Spleen (tissue), 11 donors: Measurements from ENCODE around the gene WDR7. TPM values are rescaled to one million over a fixed set of nuclear protein-coding genes. Genes with fewer than 3 reads are reported as not detected.

Experiments used
- DNase-seq: peaks from one replicate; pipeline ENCODE4 v3.0.0-alpha.2; 2020
- H3K27ac ChIP-seq, 8 donors: fragments of 200-600 bp; sonication (generic) in 7 of 8; 1 replicate in 4 of 8; 2 replicates in 4 of 8; pipeline versions ENCODE4 v1.5.0 to v1.8.0; 2016 to 2021; ENCODE audit warnings: inconsistent platforms in 4 of 8, mild to moderate bottlenecking in 4 of 8, moderate library complexity in 1 of 8
- H3K27me3 ChIP-seq, 7 donors: fragments of 200-600 bp; sonication (generic) in 6 of 7; replicated peaks in 1 of 7; 1 replicate in 4 of 7; 2 replicates in 3 of 7; pipeline versions ENCODE4 v1.5.0 to v1.8.0; 2016 to 2021; ENCODE audit warnings: inconsistent platforms in 3 of 7, mild to moderate bottlenecking in 1 of 7
- H3K36me3 ChIP-seq, 6 donors: fragments of 200-600 bp; sonication (generic) in 5 of 6; 1 replicate in 4 of 6; 2 replicates in 2 of 6; pipeline versions ENCODE4 v1.5.0 to v1.8.0; 2016 to 2021; ENCODE audit warnings: inconsistent platforms in 2 of 6
- H3K4me1 ChIP-seq, 6 donors: fragments of 200-600 bp; sonication (generic) in 5 of 6; 1 replicate in 3 of 6; 2 replicates in 3 of 6; pipeline versions ENCODE4 v1.5.0 to v1.8.0; 2016 to 2021; ENCODE audit warnings: inconsistent platforms in 3 of 6
- H3K4me3 ChIP-seq, 8 donors: fragments of 200-600 bp; sonication (generic) in 7 of 8; 1 replicate in 4 of 8; 2 replicates in 4 of 8; pipeline versions ENCODE4 v1.5.0 to v1.8.0; 2016 to 2021; ENCODE audit warnings: inconsistent platforms in 4 of 8, mild to moderate bottlenecking in 4 of 8, moderate library complexity in 2 of 8
- H3K9me3 ChIP-seq, 8 donors: fragments of 200-600 bp; sonication (generic) in 7 of 8; 1 replicate in 4 of 8; 2 replicates in 4 of 8; pipeline versions ENCODE4 v1.5.0 to v1.8.0; 2016 to 2021; ENCODE audit warnings: inconsistent platforms in 4 of 8
- POLR2A ChIP-seq, 3 donors: fragments of 450-650 bp; IDR thresholded peaks; one replicate each; pipeline ENCODE4 v1.5.1; 2017; ENCODE audit warnings: antibody characterized with exemption in 3 of 3, mild to moderate bottlenecking in 1 of 3
- POLR2AphosphoS5 ChIP-seq, 3 donors: sonication (generic); formaldehyde crosslinking; IDR thresholded peaks; one replicate each; pipeline ENCODE4 v1.5.1; 2017; ENCODE audit warnings: antibody characterized with exemption in 3 of 3
- WGBS, 5 donors: extraction: QIAGEN DNeasy Blood & Tissue Kit in 3 of 5; methylation state at CpG; one replicate each; pipeline versions ENCODE4 v1.1.5 to v1.1.7; 2013 to 2018; 5-methylcytosine and 5-hydroxymethylcytosine counted together
- intact Hi-C: fragments of 100-400 bp; cut with DNase I; formaldehyde crosslinking; loops from one replicate; pipeline ENCODE4 v1.15.0; 2023; ENCODE audit warnings: low total_unique reads
- polyA plus RNA-seq, 3 donors: library from polyadenylated mRNA; stranded (reverse); fragments of 200-250 nt; gene quantifications; one replicate each; pipeline ENCODE4 v1.2.1, GENCODE V29; 2013
- total RNA-seq, 7 donors: library from RNA; depleted of rRNA in 3 of 7; stranded (reverse); fragments of >200 nt in 3 of 7; fragmentation: NEBNext Ultra II Directional in 4 of 7; extraction: Animal tissue kit (Norgen Biotek cat#: 25700) in 4 of 7; gene quantifications; one replicate each; pipeline versions ENCODE4 v1.1.0 to v1.2.1, GENCODE V29; 2016 to 2021
- TF ChIP-seq, protein P1 (sequence below), 11 experiments: fragments of 200-600 bp in 7 of 11; fragments of 450-650 bp in 4 of 11; sonication (generic) in 4 of 11; IDR thresholded peaks in 8 of 11; conservative IDR thresholded peaks in 3 of 11; 1 replicate in 7 of 11; 2 replicates in 4 of 11; pipeline versions ENCODE4 v1.4.0 to v1.8.0; 2016 to 2021; ENCODE audit warnings: antibody characterized with exemption in 11 of 11, inconsistent platforms in 4 of 11, mild to moderate bottlenecking in 1 of 11
- donor health status: healthy with polysubstance abuse.
- donor health status: DM: no; HTN: no; CAD: no; lungs with moderate emphysema.
- donor health status: DM: no; HTN: no; CAD: no.
- donor health status: Bipolar disorder and iron deficiency.
- donor health status: healthy.
- donor health status: DM: no; HTN: no; CAD: no.
- donor health status: DM: yes; HTN: yes; CAD: no.

The WDR7 gene
- total and polyA plus RNA-seq, 10 donors, result 2.8 to 55.9 (median 42.8) TPM

DNA sequence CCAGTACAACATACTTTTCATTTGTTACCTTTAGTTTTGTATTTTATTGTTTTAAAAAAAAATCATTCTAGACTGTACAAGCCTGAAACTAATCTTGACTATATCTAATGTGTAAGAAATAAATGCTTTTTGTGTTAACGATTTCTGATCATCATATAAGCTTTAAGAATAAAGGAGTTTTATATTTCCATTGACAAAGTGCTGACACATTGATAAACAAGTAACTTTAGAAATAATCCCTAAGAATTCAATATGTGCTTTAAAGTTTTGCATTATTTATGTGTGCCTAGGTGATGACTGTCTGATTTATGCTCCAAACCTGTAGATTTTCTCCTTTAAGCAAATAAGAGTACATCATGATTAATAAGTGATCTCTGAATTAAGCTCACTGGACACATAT is 248.5 kb downstream of the WDR7 start:
- no peaks in the 10 kb centered on the region for H3K9me3 ChIP-seq
- TF ChIP-seq, protein P1, sequence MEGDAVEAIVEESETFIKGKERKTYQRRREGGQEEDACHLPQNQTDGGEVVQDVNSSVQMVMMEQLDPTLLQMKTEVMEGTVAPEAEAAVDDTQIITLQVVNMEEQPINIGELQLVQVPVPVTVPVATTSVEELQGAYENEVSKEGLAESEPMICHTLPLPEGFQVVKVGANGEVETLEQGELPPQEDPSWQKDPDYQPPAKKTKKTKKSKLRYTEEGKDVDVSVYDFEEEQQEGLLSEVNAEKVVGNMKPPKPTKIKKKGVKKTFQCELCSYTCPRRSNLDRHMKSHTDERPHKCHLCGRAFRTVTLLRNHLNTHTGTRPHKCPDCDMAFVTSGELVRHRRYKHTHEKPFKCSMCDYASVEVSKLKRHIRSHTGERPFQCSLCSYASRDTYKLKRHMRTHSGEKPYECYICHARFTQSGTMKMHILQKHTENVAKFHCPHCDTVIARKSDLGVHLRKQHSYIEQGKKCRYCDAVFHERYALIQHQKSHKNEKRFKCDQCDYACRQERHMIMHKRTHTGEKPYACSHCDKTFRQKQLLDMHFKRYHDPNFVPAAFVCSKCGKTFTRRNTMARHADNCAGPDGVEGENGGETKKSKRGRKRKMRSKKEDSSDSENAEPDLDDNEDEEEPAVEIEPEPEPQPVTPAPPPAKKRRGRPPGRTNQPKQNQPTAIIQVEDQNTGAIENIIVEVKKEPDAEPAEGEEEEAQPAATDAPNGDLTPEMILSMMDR (IDR thresholded peaks at IDR 0.05 in 8 of 11, conservative IDR thresholded peaks at IDR 0.05 in 3 of 11), result no peak
- TF ChIP-seq POLR2AphosphoS5 (IDR thresholded peaks at IDR 0.05), result no peak
- no peak for TF ChIP-seq POLR2A (IDR thresholded peaks at IDR 0.05)
- no peak overlapping the region for H3K4me3 ChIP-seq
- H3K27ac ChIP-seq, result no peak overlapping the region
- WGBS, 5 donors, result 93 to 98% (median 95%) methylated on average over 1 of the region's 1 CpG
- DNase-seq, result no peak
- no peaks in the 10 kb centered on the region for H3K36me3 ChIP-seq
- no peaks in the 10 kb centered on the region for H3K4me1 ChIP-seq
- intact Hi-C loops, result no loop called here
- H3K27me3 ChIP-seq, result no peaks in the 10 kb centered on the region

DNA sequence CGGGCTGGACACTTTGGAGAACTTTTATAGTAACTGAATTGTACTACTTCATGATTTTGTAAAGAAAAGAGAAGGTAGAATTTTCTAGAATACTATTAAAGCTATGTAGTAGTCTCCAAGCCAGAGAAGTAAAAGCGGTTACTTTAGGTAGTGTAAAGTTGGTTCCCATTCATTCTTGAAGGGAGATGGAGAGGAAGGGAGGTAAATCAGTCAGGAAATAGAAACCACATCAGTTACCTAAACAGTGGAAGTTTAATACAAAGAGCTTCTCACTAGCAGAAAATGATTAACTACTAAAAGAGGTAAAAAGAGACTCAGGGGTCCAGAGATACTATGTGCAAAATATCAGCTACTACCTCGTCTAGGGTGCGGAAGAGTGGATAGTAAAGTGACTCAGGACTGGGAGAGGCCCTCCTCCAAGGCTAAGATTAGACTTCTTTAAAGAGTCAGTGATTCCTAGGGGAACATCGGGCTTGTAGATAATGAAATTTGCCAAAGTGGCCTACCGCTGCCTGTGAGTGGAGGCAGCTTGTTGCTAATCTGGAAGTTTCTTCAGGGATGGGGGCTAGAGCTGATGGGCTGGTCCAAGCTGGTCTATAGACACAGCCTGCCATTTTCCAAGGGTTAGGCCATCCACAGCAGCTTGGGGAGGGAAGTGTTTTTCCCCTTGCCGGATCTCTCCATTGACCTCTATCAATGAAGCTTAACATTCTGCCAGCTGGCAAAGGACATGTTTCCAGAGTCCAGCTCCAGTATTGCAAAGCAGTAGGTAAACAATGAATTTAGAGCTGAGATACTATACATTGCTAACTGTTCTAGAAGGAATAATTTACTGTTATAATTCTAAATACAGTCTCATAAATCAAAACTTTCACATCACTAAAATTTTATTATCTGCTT is 249.3 kb downstream of the WDR7 start:
- 86 to 92% (median 88%) methylated on average over 7 of the region's 7 CpGs for WGBS, 5 donors
- TF ChIP-seq, protein P1 (IDR thresholded peaks at IDR 0.05 in 8 of 11, conservative IDR thresholded peaks at IDR 0.05 in 3 of 11), result no peak
- TF ChIP-seq POLR2AphosphoS5 (IDR thresholded peaks at IDR 0.05) (no peak), POLR2A (IDR thresholded peaks at IDR 0.05) (no peak)
- Histone ChIP-seq H3K27me3 (no peaks in the 10 kb centered on the region), H3K4me1 (no peaks in the 10 kb centered on the region), H3K27ac (no peak overlapping the region), H3K36me3 (no peaks in the 10 kb centered on the region), H3K4me3 (no peak overlapping the region), H3K9me3 (no peaks in the 10 kb centered on the region)
- intact Hi-C loops, result no loop called here
- no peak for DNase-seq

DNA sequence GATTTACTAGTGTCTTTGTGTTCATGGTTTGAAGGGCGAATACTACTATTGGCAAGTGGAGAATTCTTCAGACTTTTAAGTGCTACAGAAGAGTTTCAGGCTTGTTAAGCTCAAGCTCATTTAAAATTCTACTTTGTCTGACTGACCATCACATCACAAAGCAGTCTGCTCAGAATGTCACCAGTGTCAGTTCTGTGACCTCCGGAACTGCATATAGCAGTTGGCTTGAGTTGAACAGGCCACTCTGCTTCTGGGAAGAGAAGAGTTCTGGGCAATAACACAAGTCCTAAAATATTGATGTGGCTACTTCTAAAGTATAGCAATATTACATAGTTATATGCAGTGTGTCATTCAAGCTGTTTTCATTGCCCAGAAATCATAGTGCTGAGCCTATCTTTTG is 250.8 kb downstream of the WDR7 start:
- H3K27ac ChIP-seq, result no peak overlapping the region
- 64 to 94% (median 88%) methylated on average over 2 of the region's 2 CpGs for WGBS, 5 donors
- no peak for DNase-seq
- H3K36me3 ChIP-seq, result no peaks in the 10 kb centered on the region
- no peak for TF ChIP-seq POLR2AphosphoS5 (IDR thresholded peaks at IDR 0.05)
- no peak for TF ChIP-seq POLR2A (IDR thresholded peaks at IDR 0.05)
- TF ChIP-seq, protein P1 (IDR thresholded peaks at IDR 0.05 in 8 of 11, conservative IDR thresholded peaks at IDR 0.05 in 3 of 11), result no peak
- H3K4me1 ChIP-seq, result no peaks in the 10 kb centered on the region
- H3K27me3 ChIP-seq, result no peaks in the 10 kb centered on the region
- intact Hi-C loops, result no loop called here
- H3K4me3 ChIP-seq, result no peak overlapping the region
- H3K9me3 ChIP-seq, result no peaks in the 10 kb centered on the region

DNA sequence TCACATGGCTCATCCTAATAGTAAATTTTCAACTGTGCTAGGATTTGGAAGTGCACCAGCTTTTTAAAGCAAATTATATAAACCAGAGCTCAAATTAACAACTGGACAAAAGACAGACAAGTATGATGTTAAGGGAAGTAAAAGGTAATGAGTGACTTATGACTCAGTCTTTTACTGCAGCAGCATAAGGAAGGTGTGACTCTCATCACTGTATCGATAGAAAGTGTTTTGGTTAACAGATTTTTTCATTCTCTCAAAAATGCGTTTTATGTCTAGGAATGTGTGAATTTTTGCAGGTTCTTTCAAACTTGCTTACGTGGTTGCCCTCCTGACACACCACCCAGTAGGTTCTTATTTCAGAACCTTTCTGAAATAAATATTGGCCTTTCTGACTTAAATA is 251.5 kb downstream of the WDR7 start:
- no peaks in the 10 kb centered on the region for H3K36me3 ChIP-seq
- no peak for TF ChIP-seq POLR2A (IDR thresholded peaks at IDR 0.05)
- TF ChIP-seq, protein P1 (IDR thresholded peaks at IDR 0.05 in 8 of 11, conservative IDR thresholded peaks at IDR 0.05 in 3 of 11), result no peak
- no peak for TF ChIP-seq POLR2AphosphoS5 (IDR thresholded peaks at IDR 0.05)
- no peak overlapping the region for H3K27ac ChIP-seq
- no peaks in the 10 kb centered on the region for H3K9me3 ChIP-seq
- H3K4me3 ChIP-seq, result no peak overlapping the region
- intact Hi-C loops, result no loop called here
- DNase-seq, result no peak
- 78 to 89% (median 86%) methylated on average over 3 of the region's 3 CpGs for WGBS, 5 donors
- no peaks in the 10 kb centered on the region for H3K4me1 ChIP-seq
- no peaks in the 10 kb centered on the region for H3K27me3 ChIP-seq
